HFF-Myc (cell line): ENCODE data around the gene PTPRN2.

Source experiments
- DNase-seq: peaks from one replicate; pipeline ENCODE4 v3.0.0-alpha.2; 2011; ENCODE audit warnings: low read depth; ENCODE audit errors: extremely low read depth
- H3K4me3 ChIP-seq: replicated peaks from 2 replicates; pipeline ENCODE4 v1.5.1; 2011; ENCODE audit warnings: low read depth, mild to moderate bottlenecking, control low read depth, low read length
- CTCF ChIP-seq: IDR thresholded peaks from 2 replicates; pipeline ENCODE4 v1.5.1; 2012; ENCODE audit warnings: mild to moderate bottlenecking, low read depth, low read length, control low read depth; ENCODE audit errors: missing control alignments

The PTPRN2 gene

GRCh38 chr7:158291998-158292397 lies 295.6 kb downstream of the PTPRN2 start:
- no peak overlapping the region for H3K4me3 ChIP-seq
- no peak for DNase-seq
- no peak for TF ChIP-seq CTCF

GRCh38 chr7:158289761-158290523 lies 297.7 kb downstream of the PTPRN2 start:
- H3K4me3 ChIP-seq, result no peak overlapping the region
- DNase-seq, result no peak
- TF ChIP-seq CTCF, result no peak

GRCh38 chr7:158289231-158289630 lies 298.4 kb downstream of the PTPRN2 start:
- H3K4me3 ChIP-seq, result no peak overlapping the region
- DNase-seq, result no peak
- TF ChIP-seq CTCF, result no peak

- no peak for DNase-seq
- TF ChIP-seq CTCF, result no peak
- no peak overlapping the region for H3K4me3 ChIP-seq
Observed at GRCh38 chr7:158286210-158286609, 301.4 kb downstream of the PTPRN2 start.

GRCh38 chr7:158285383-158285770 lies 302.2 kb downstream of the PTPRN2 start:
- DNase-seq, result no peak
- no peak for TF ChIP-seq CTCF
- H3K4me3 ChIP-seq, result no peak overlapping the region

GRCh38 chr7:158284617-158285382 lies 302.8 kb downstream of the PTPRN2 start:
- no peak overlapping the region for H3K4me3 ChIP-seq
- no peak for TF ChIP-seq CTCF
- DNase-seq, result no peak
